Kidney (tissue), 14 donors: Measurements from ENCODE around the gene RAB43. TPM values are rescaled to one million over a fixed set of nuclear protein-coding genes. Genes with fewer than 3 reads are reported as not detected.

Experiments used
- DNase-seq, 5 donors: peaks; one replicate each; pipeline ENCODE4 v3.0.0-alpha.2; 2013 to 2020
- FAIRE-seq: peaks from 2 replicates; lab custom pipeline; 2012; peaks lifted over from hg19 to GRCh38; lab: Jason Lieb, UNC
- H3K27ac ChIP-seq, 2 donors: one replicate each; pipeline ENCODE4 v1.7.0; 2013; ENCODE audit warnings: low read depth in 2 of 2, low read length in 2 of 2, inconsistent platforms in 1 of 2
- H3K27me3 ChIP-seq: one replicate; pipeline ENCODE4 v1.7.1; 2013; ENCODE audit warnings: low read length, inconsistent platforms; ENCODE audit not compliant: control insufficient read depth, insufficient read depth
- H3K36me3 ChIP-seq, 3 donors: one replicate each; pipeline versions ENCODE4 v1.7.0 to v1.7.1; 2013; ENCODE audit warnings: low read length in 3 of 3, control low read depth in 1 of 3, inconsistent platforms in 1 of 3; ENCODE audit not compliant: insufficient read depth in 3 of 3, control insufficient read depth in 2 of 3
- H3K4me1 ChIP-seq, 3 donors: one replicate each; pipeline versions ENCODE4 v1.7.0 to v1.7.1; 2013; ENCODE audit warnings: low read length in 3 of 3, inconsistent platforms in 1 of 3, low read depth in 1 of 3; ENCODE audit not compliant: control insufficient read depth in 2 of 3, insufficient read depth in 2 of 3
- H3K4me3 ChIP-seq, 3 donors: one replicate each; pipeline versions ENCODE4 v1.7.0 to v1.8.1; 2013; ENCODE audit warnings: low read length in 3 of 3, control low read depth in 1 of 3, inconsistent platforms in 1 of 3
- H3K9ac ChIP-seq, 3 donors: one replicate each; pipeline versions ENCODE4 v1.7.0 to v1.7.1; 2013; ENCODE audit warnings: low read length in 3 of 3, control low read depth in 1 of 3, inconsistent platforms in 1 of 3
- H3K9me3 ChIP-seq, 3 donors: one replicate each; pipeline versions ENCODE4 v1.7.0 to v1.7.1; 2013; ENCODE audit warnings: low read length in 3 of 3, control low read depth in 1 of 3, inconsistent platforms in 1 of 3; ENCODE audit not compliant: control insufficient read depth in 2 of 3, insufficient read depth in 1 of 3
- intact Hi-C: fragments of 100-400 bp; cut with DNase I; formaldehyde crosslinking; loops from one replicate; pipeline ENCODE4 v1.11.1; 2022
- polyA plus RNA-seq: library from polyadenylated mRNA; stranded (reverse); fragments of 350-450 nt; fragmentation: Illumina TruSeq; extraction: RNeasy Lipid Tissue Mini Kit (QIAGEN cat#74804); gene quantifications from one replicate; pipeline ENCODE4 v1.2.3, GENCODE V29; 2014; ENCODE audit warnings: low read depth, low replicate concordance; ENCODE audit not compliant: insufficient read depth
- total RNA-seq: library from RNA; stranded (reverse); fragmentation: NEBNext Ultra II Directional; extraction: Animal tissue kit (Norgen Biotek cat#: 25700); gene quantifications from one replicate; pipeline ENCODE4 v1.2.1, GENCODE V29; 2021
- TF ChIP-seq, protein P1 (sequence below): IDR thresholded peaks from 3 replicates; pipeline ENCODE4 v1.5.1; 2012; ENCODE audit warnings: mild to moderate bottlenecking, moderate library complexity, borderline replicate concordance; ENCODE audit not compliant: insufficient read depth; ENCODE audit errors: extremely low read depth
- donor health status: control.
- donor health status: control.
- donor health status: control.
- donor health status: control.
- donor health status: control.
- donor health status: DM: yes; HTN: yes; CAD: no.
- donor health status: Normal renal cell carcinoma (clear cell type).

RAB43 gene
- total and polyA plus RNA-seq, 2 donors from 2014 or later: 5.5 to 27.6 TPM

GRCh38 chr3:129105862-129106261, 15.7 kb downstream of the RAB43 start:
- peaks cover 0 to 5% (median 0%) of the 10 kb centered on the region in 3 donors for H3K36me3 ChIP-seq
- H3K27me3 ChIP-seq: no peaks in the 10 kb centered on the region
- FAIRE-seq (no peak), DNase-seq (no peak)
- no peaks in the 10 kb centered on the region for H3K9me3 ChIP-seq
- intact Hi-C loops: no loop called here
- no peak overlapping the region for H3K9ac ChIP-seq
- H3K4me1 ChIP-seq: peaks cover 0 to 13% (median 0%) of the 10 kb centered on the region in 3 donors
- H3K4me3 ChIP-seq: no peak overlapping the region
- H3K27ac ChIP-seq: no peak overlapping the region
- TF ChIP-seq, protein P1, sequence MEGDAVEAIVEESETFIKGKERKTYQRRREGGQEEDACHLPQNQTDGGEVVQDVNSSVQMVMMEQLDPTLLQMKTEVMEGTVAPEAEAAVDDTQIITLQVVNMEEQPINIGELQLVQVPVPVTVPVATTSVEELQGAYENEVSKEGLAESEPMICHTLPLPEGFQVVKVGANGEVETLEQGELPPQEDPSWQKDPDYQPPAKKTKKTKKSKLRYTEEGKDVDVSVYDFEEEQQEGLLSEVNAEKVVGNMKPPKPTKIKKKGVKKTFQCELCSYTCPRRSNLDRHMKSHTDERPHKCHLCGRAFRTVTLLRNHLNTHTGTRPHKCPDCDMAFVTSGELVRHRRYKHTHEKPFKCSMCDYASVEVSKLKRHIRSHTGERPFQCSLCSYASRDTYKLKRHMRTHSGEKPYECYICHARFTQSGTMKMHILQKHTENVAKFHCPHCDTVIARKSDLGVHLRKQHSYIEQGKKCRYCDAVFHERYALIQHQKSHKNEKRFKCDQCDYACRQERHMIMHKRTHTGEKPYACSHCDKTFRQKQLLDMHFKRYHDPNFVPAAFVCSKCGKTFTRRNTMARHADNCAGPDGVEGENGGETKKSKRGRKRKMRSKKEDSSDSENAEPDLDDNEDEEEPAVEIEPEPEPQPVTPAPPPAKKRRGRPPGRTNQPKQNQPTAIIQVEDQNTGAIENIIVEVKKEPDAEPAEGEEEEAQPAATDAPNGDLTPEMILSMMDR: no peak

GRCh38 chr3:129104498-129105079, 17.0 kb downstream of the RAB43 start:
- H3K9me3 ChIP-seq: no peaks in the 10 kb centered on the region
- H3K27ac ChIP-seq: no peak overlapping the region
- peaks cover 0 to 5% (median 0%) of the 10 kb centered on the region in 3 donors for H3K36me3 ChIP-seq
- H3K27me3 ChIP-seq: no peaks in the 10 kb centered on the region
- no peak for FAIRE-seq
- H3K4me1 ChIP-seq: peaks cover 0 to 13% (median 0%) of the 10 kb centered on the region in 3 donors
- H3K4me3 ChIP-seq: no peak overlapping the region
- intact Hi-C loops: no loop called here
- peak in 1 of 5 donors; percentile 32 for DNase-seq
- TF ChIP-seq, protein P1: no peak
- H3K9ac ChIP-seq: no peak overlapping the region

DNA sequence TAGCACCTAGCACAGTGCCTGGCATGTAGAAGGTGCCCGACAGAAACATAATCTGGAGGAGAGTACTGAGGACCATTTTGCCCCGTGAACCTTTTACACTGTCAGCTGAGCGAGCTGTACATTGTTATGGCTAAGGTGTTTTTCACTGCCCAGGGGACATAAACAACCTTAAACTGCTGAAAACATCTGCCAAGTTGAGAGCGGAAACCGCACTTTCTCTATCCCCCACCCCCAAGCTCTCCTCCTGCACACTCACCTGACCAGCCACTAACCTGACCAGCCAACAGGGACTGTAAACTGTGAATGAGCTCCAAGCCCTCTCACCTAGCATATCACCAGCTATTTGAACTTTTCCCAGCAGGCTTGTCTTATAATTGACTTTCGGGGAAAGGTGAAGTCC, 17.6 kb downstream of the RAB43 start:
- Histone ChIP-seq H3K36me3 (peaks cover 0 to 5% (median 0%) of the 10 kb centered on the region in 3 donors), H3K4me1 (peaks cover 0 to 13% (median 0%) of the 10 kb centered on the region in 3 donors), H3K27ac (no peak overlapping the region), H3K9ac (no peak overlapping the region), H3K4me3 (no peak overlapping the region), H3K27me3 (no peaks in the 10 kb centered on the region), H3K9me3 (no peaks in the 10 kb centered on the region)
- intact Hi-C loops: no loop called here
- DNase-seq (no peak), FAIRE-seq (no peak)
- TF ChIP-seq, protein P1: no peak
